ENCODE measurements around the gene TCF4. TPM values are rescaled to one million over a fixed set of nuclear protein-coding genes. Genes with fewer than 3 reads are reported as not detected.
A peak's percentile ranks its signal among the peaks of the same experiment; 100 is the strongest.

The TCF4 gene
- total RNA-seq, 1 donor from 2014 or later, result 115 TPM

DNA sequence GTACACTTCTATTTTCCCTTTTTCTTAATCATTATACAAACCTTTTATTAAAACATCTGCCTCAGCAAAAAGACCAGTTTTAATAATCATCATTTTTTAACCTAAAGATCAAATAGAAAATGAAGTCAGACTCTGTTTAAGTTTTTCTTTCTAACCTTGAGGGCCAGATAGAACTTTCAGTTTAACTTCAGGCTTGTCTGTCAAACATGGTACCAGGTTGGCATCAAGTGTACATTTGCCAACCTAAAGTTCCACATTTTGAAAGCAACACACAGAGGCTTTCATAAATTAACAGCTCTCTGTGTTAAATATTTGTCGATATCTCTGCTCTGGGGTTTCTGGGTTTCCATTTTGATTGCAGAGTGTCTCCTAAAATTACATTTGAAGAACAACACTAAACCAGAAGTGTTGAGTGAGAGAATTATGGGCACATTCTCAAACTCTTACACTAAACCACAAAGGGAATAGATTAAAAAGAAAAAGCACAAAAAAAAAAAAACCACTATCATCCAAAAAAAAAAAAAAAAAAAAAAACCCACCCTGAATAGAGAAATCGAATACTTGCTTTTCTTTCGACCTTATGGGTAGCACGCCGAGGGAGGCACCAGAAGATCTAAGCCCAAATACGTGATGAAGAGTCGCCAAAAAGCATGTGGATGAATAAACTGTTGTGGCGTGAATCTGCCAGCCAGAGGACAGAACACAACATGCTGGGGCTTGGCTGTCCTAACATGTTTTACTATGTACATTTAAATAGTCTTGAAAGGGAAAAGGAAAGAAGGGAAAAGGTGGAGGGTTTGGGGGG, 166.2 kb downstream of the TCF4 start:
- Histone ChIP-seq H3K4me2 (ENCODE audit: low read length) (peak overlapping the region; percentile 90), H3K9me3 (ENCODE audit: insufficient read depth, low read depth, low read length) (no peaks in the 10 kb centered on the region), H3K27me3 (ENCODE audit: insufficient read depth, low read length) (no peaks in the 10 kb centered on the region), H4K20me1 (ENCODE audit: insufficient read depth, low read length) (no peaks in the 10 kb centered on the region), H3K27ac (ENCODE audit: low read depth, low read length) (peak overlapping the region; percentile 60), H2AFZ (ENCODE audit: low read depth, low read length) (no peak overlapping the region), H3K79me2 (ENCODE audit: insufficient read depth, low read length) (peaks cover 82% of the 10 kb centered on the region), H3K4me1 (ENCODE audit: insufficient read depth, low read length) (peaks cover 29% of the 10 kb centered on the region), H3K9ac (ENCODE audit: low read length) (peak overlapping the region; percentile 74), H3K4me3 (ENCODE audit: insufficient read depth, low read depth, low read length) (peak overlapping the region; percentile 47), H3K36me3 (ENCODE audit: insufficient read depth, low read length) (no peaks in the 10 kb centered on the region)
- Mint-ChIP-seq H3K4me3 (ENCODE audit: unreplicated experiment) (no peak overlapping the region), H3K9me3 (ENCODE audit: unreplicated experiment) (no peaks in the 10 kb centered on the region), H3K36me3 (ENCODE audit: low read depth, unreplicated experiment) (no peaks in the 10 kb centered on the region), H3K27ac (ENCODE audit: unreplicated experiment) (peak overlapping the region; percentile 58), H3K4me1 (ENCODE audit: low read depth, unreplicated experiment) (peaks cover 39% of the 10 kb centered on the region), H3K27me3 (ENCODE audit: low read depth, unreplicated experiment) (no peaks in the 10 kb centered on the region)
- FAIRE-seq, result no peak
- peak; percentile 53 for DNase-seq (ENCODE audit: low read depth)
- no peak for TF ChIP-seq EZH2 (IDR thresholded peaks at IDR 0.05; ENCODE audit: insufficient read depth, low read length)
- TF ChIP-seq, protein P1, sequence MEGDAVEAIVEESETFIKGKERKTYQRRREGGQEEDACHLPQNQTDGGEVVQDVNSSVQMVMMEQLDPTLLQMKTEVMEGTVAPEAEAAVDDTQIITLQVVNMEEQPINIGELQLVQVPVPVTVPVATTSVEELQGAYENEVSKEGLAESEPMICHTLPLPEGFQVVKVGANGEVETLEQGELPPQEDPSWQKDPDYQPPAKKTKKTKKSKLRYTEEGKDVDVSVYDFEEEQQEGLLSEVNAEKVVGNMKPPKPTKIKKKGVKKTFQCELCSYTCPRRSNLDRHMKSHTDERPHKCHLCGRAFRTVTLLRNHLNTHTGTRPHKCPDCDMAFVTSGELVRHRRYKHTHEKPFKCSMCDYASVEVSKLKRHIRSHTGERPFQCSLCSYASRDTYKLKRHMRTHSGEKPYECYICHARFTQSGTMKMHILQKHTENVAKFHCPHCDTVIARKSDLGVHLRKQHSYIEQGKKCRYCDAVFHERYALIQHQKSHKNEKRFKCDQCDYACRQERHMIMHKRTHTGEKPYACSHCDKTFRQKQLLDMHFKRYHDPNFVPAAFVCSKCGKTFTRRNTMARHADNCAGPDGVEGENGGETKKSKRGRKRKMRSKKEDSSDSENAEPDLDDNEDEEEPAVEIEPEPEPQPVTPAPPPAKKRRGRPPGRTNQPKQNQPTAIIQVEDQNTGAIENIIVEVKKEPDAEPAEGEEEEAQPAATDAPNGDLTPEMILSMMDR (IDR thresholded peaks at IDR 0.05; ENCODE audit: insufficient read depth, low read depth, low read length), result no peak

DNA sequence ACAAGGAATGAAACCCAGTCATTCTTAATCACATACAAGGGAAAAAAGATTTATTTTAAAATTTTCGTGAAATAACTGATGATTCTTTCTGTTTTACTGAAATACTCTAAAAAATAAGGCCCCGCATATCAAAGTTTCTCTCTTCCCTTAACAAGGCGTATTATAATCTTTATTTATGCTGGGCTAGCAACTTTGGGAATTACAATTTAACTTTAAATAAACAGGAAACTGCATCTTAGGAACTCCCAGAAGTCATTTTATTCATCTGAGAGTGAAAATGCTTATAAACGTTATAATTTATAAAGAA, 166.7 kb downstream of the TCF4 start:
- peak overlapping the region; percentile 60 for H3K27ac ChIP-seq (ENCODE audit: low read depth, low read length)
- no peaks in the 10 kb centered on the region for H3K9me3 ChIP-seq (ENCODE audit: insufficient read depth, low read depth, low read length)
- H4K20me1 ChIP-seq (ENCODE audit: insufficient read depth, low read length), result no peaks in the 10 kb centered on the region
- Mint-ChIP-seq H3K27ac (ENCODE audit: unreplicated experiment) (peak overlapping the region; percentile 58), H3K27me3 (ENCODE audit: low read depth, unreplicated experiment) (no peaks in the 10 kb centered on the region), H3K36me3 (ENCODE audit: low read depth, unreplicated experiment) (no peaks in the 10 kb centered on the region), H3K4me3 (ENCODE audit: unreplicated experiment) (no peak overlapping the region), H3K9me3 (ENCODE audit: unreplicated experiment) (no peaks in the 10 kb centered on the region), H3K4me1 (ENCODE audit: low read depth, unreplicated experiment) (peaks cover 42% of the 10 kb centered on the region)
- H3K4me1 ChIP-seq (ENCODE audit: insufficient read depth, low read length), result peaks cover 29% of the 10 kb centered on the region
- FAIRE-seq (no peak), DNase-seq (ENCODE audit: low read depth) (no peak)
- TF ChIP-seq EZH2 (IDR thresholded peaks at IDR 0.05; ENCODE audit: insufficient read depth, low read length), result no peak
- TF ChIP-seq, protein P1 (IDR thresholded peaks at IDR 0.05; ENCODE audit: insufficient read depth, low read depth, low read length), result no peak
- H3K36me3 ChIP-seq (ENCODE audit: insufficient read depth, low read length), result no peaks in the 10 kb centered on the region
- peak overlapping the region; percentile 74 for H3K9ac ChIP-seq (ENCODE audit: low read length)
- H2AFZ ChIP-seq (ENCODE audit: low read depth, low read length), result no peak overlapping the region
- H3K27me3 ChIP-seq (ENCODE audit: insufficient read depth, low read length), result no peaks in the 10 kb centered on the region
- H3K4me2 ChIP-seq (ENCODE audit: low read length), result peak overlapping the region; percentile 90
- no peak overlapping the region for H3K4me3 ChIP-seq (ENCODE audit: insufficient read depth, low read depth, low read length)
- peaks cover 84% of the 10 kb centered on the region for H3K79me2 ChIP-seq (ENCODE audit: insufficient read depth, low read length)

DNA sequence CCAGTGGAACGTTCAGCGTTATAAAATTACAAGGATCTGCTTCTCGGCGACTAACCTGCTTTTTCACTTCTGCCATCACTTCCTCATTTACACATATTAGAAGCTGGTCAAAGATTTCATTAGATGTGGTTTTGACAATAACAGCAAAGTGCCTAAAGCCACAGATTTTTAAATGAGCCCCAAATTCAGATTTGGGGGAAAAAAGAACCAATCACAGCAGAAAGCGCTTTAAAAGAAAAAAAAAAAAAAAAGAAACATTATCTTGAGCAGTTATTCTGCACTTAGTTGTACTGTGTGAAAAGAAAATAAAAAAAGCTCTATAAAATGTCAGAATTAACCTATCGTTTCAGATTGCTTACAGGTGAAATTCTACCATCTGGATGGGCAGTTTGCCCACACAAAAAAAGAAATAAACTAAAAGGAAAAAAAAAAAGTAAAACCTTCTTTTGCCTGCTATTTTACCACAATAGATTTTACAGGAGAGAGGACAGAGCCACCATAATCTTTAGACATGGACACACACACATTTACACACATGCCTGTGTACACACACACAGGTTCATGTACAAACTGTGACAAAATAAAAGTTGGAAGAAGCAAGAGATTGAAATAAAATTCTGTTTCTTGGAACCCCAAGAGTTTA, 167.2 kb downstream of the TCF4 start:
- H3K27me3 ChIP-seq (ENCODE audit: insufficient read depth, low read length), result no peaks in the 10 kb centered on the region
- Mint-ChIP-seq H3K27me3 (ENCODE audit: low read depth, unreplicated experiment) (no peaks in the 10 kb centered on the region), H3K36me3 (ENCODE audit: low read depth, unreplicated experiment) (no peaks in the 10 kb centered on the region), H3K4me3 (ENCODE audit: unreplicated experiment) (no peak overlapping the region), H3K27ac (ENCODE audit: unreplicated experiment) (peak overlapping the region; percentile 58), H3K9me3 (ENCODE audit: unreplicated experiment) (no peaks in the 10 kb centered on the region), H3K4me1 (ENCODE audit: low read depth, unreplicated experiment) (peaks cover 43% of the 10 kb centered on the region)
- no peak for DNase-seq (ENCODE audit: low read depth)
- peak overlapping the region; percentile 74 for H3K9ac ChIP-seq (ENCODE audit: low read length)
- H3K4me3 ChIP-seq (ENCODE audit: insufficient read depth, low read depth, low read length), result peak overlapping the region; percentile 17
- H4K20me1 ChIP-seq (ENCODE audit: insufficient read depth, low read length), result no peaks in the 10 kb centered on the region
- peak overlapping the region; percentile 90 for H3K4me2 ChIP-seq (ENCODE audit: low read length)
- no peaks in the 10 kb centered on the region for H3K9me3 ChIP-seq (ENCODE audit: insufficient read depth, low read depth, low read length)
- FAIRE-seq, result no peak
- peaks cover 29% of the 10 kb centered on the region for H3K4me1 ChIP-seq (ENCODE audit: insufficient read depth, low read length)
- peaks cover 86% of the 10 kb centered on the region for H3K79me2 ChIP-seq (ENCODE audit: insufficient read depth, low read length)
- peak overlapping the region; percentile 60 for H3K27ac ChIP-seq (ENCODE audit: low read depth, low read length)
- TF ChIP-seq EZH2 (IDR thresholded peaks at IDR 0.05; ENCODE audit: insufficient read depth, low read length), result no peak
- TF ChIP-seq, protein P1 (IDR thresholded peaks at IDR 0.05; ENCODE audit: insufficient read depth, low read depth, low read length), result no peak
- H3K36me3 ChIP-seq (ENCODE audit: insufficient read depth, low read length), result no peaks in the 10 kb centered on the region
- no peak overlapping the region for H2AFZ ChIP-seq (ENCODE audit: low read depth, low read length)
